Measurements from ENCODE around the gene ADD1. TPM values are rescaled to one million over a fixed set of nuclear protein-coding genes. Genes with fewer than 3 reads are reported as not detected.

ADD1 gene
- total RNA-seq (100 to 1,000 TPM; 211 to 300 (median 282) TPM), polyA plus RNA-seq (100 to 1,000 TPM; 152 to 164 TPM), total RNA-seq (242 reads per million, percentile 94 among the genes with 10 or more reads in this experiment)

DNA sequence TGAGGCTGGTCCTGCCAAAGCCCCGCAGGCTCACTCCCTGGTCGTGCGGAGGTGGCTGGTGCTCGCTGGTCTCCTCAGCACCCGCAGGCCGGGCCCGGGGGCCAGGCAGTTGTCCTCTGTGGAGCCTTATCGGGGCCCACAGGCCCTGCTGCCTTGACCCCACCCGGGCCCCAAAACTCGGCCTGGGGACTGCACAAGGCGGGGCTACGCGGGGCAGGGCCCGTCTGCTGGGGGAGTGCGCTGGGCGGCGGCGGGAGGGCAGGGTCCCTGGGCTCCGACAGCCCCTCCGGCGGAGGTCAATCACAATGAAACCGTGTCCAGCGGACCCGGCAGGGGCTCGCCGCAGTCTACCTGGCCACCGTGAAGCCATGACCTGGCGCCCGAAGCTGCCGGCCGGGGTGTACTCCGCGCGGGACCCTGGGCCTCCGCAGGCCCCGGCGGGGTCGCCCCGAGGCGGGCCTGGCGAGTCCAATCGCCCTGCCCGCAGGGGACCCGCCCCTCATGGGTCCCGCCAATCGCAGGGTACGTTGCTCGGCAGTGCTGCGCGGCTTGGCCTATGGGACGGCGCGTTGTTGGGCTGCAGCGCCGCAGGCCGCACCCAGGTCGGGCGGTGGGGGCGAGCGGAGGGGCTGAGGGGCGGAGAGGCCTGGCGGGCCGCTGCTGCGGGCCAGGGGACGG lies at the start of gene ADD1:
ADD1 (plus strand) TSS at position 582 of the 678 bp plus-strand sequence. CDS start 32,072 bp downstream, outside the sequence.
- intact Hi-C loops (cut with micrococcal nuclease), result loop anchor here (1.0 to 10.0 kb wide), 9 partner anchors 31 to 306 kb away; partner anchors contain the start of genes TNIP2 (in 2 of the 2), FAM193A (in 1 of the 2), GRK4 (in 1 of the 2) and HTT (in 1 of the 2)
- Mint-ChIP-seq H3K4me1 (peaks cover 39 to 75% (median 59%) of the 10 kb centered on the region in 7 donors), H3K36me3 (peaks cover 0 to 19% (median 14%) of the 10 kb centered on the region in 5 donors), H3K27ac (peak within 1 kb of the TSS; percentile 85 to 97 (median 93)), H3K9me3 (peaks cover 0 to 9% (median 3%) of the 10 kb centered on the region in 11 donors), H3K4me3 (peak within 1 kb of the TSS; percentile 87 to 100 (median 92)), H3K27me3 (no peaks in the 10 kb centered on the region)
- Histone ChIP-seq H3K9me3 (ENCODE audit: control insufficient read depth in 2 of 3, low read length in 3 of 3) (no peaks in the 10 kb centered on the region), H3K4me1 (ENCODE audit: control insufficient read depth in 2 of 2, insufficient read depth in 2 of 2, low read length in 2 of 2) (peaks cover 33 to 40% of the 10 kb centered on the region in 2 donors), H3K27me3 (ENCODE audit: control insufficient read depth in 2 of 2, insufficient read depth in 2 of 2, low read length in 2 of 2) (no peaks in the 10 kb centered on the region), H3K27ac (ENCODE audit: low read depth, low read length) (peak within 1 kb of the TSS; percentile 95), H3K4me3 (ENCODE audit: low read length) (peak within 1 kb of the TSS; percentile 80), H3K36me3 (ENCODE audit: control insufficient read depth in 2 of 3, insufficient read depth in 3 of 3, low read length in 3 of 3) (peaks cover 0 to 3% (median 0%) of the 10 kb centered on the region in 3 experiments)
- DNase-seq (peak; percentile 84 to 100 (median 94)), ATAC-seq (peak; percentile 98)
- POLR2A ChIA-PET, result interaction anchor here (0.5 to 2.6 kb wide), 9 partner anchors 14 to 79 kb away, joined by 3 to 7 read pairs (median 3); no protein-coding TSS in a partner anchor
- CTCF ChIA-PET, result no interaction called here

GRCh38 chr4:2794486-2795299 lies 49.0 kb upstream of the ADD1 start:
- CTCF ChIA-PET, result no interaction called here
- peaks cover 27 to 43% of the 10 kb centered on the region in 2 donors for H3K4me1 ChIP-seq (ENCODE audit: control insufficient read depth in 2 of 2, insufficient read depth in 2 of 2, low read length in 2 of 2)
- no peaks in the 10 kb centered on the region for H3K9me3 ChIP-seq (ENCODE audit: control insufficient read depth in 2 of 3, low read length in 3 of 3)
- POLR2A ChIA-PET, result interaction anchor here (0.7 to 1.5 kb wide), 4 partner anchors 11 to 47 kb away, joined by 3 to 6 read pairs (median 4); no protein-coding TSS in a partner anchor
- Mint-ChIP-seq H3K27me3 (no peaks in the 10 kb centered on the region), H3K36me3 (no peaks in the 10 kb centered on the region), H3K9me3 (no peaks in the 10 kb centered on the region), H3K4me1 (peaks cover 39 to 62% (median 50%) of the 10 kb centered on the region in 7 donors), H3K4me3 (peak overlapping the region; percentile 78 to 88 (median 86)), H3K27ac (peak overlapping the region in 4 of 9 donors; percentile 33 to 66 (median 50))
- no peak overlapping the region for H3K4me3 ChIP-seq (ENCODE audit: low read length)
- intact Hi-C loops (cut with micrococcal nuclease), result loop anchor here in 1 of 2 donors (5.0 kb wide), 1 partner anchor 32 kb away; no protein-coding TSS in a partner anchor
- H3K27ac ChIP-seq (ENCODE audit: low read depth, low read length), result no peak overlapping the region
- no peaks in the 10 kb centered on the region for H3K36me3 ChIP-seq (ENCODE audit: control insufficient read depth in 2 of 3, insufficient read depth in 3 of 3, low read length in 3 of 3)
- ATAC-seq, result peak; percentile 30
- peak in 1 of 9 donors; percentile 25 for DNase-seq
- H3K27me3 ChIP-seq (ENCODE audit: control insufficient read depth in 2 of 2, insufficient read depth in 2 of 2, low read length in 2 of 2), result no peaks in the 10 kb centered on the region

DNA sequence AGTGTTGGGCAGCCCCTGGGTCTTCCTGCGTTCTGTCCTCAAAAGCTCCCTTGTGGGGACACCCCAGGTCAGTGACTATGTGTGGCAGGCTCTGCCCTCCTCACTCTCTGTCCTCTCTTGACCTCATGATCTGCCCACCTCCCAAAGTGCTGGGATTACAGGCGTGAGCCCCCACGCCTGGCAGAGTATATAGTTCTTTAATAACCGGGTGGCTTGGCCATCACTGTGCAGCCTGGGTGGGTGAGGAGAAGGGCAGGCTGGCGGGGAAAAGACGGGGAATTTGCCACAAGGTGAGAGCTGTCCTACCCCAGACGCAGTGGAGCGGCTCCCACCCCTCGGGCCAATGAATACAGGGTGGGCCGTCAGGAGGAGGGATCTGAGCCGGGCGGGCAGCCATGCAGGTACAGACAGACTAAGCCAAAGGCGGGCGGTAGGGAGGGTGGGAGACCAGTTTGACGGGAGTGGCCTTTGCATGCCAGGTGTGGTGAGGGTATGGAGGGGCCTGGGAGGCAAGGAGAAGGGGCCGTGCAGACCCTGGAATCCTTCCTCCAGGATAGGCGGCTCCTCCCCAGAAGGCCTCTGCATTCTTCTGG lies 48.2 kb upstream of the ADD1 start:
- Histone ChIP-seq H3K4me3 (ENCODE audit: low read length) (no peak overlapping the region), H3K4me1 (ENCODE audit: control insufficient read depth in 2 of 2, insufficient read depth in 2 of 2, low read length in 2 of 2) (peaks cover 34 to 50% of the 10 kb centered on the region in 2 donors), H3K27ac (ENCODE audit: low read depth, low read length) (no peak overlapping the region), H3K9me3 (ENCODE audit: control insufficient read depth in 2 of 3, low read length in 3 of 3) (no peaks in the 10 kb centered on the region), H3K36me3 (ENCODE audit: control insufficient read depth in 2 of 3, insufficient read depth in 3 of 3, low read length in 3 of 3) (no peaks in the 10 kb centered on the region), H3K27me3 (ENCODE audit: control insufficient read depth in 2 of 2, insufficient read depth in 2 of 2, low read length in 2 of 2) (no peaks in the 10 kb centered on the region)
- no peak for ATAC-seq
- H3K4me1 Mint-ChIP-seq, result peaks cover 39 to 61% (median 50%) of the 10 kb centered on the region in 7 donors
- H3K36me3 Mint-ChIP-seq, result no peaks in the 10 kb centered on the region
- no peaks in the 10 kb centered on the region for H3K27me3 Mint-ChIP-seq
- H3K27ac Mint-ChIP-seq, result no peak overlapping the region
- CTCF ChIA-PET, result no interaction called here
- POLR2A ChIA-PET, result interaction anchor here (0.8 to 1.5 kb wide), 3 partner anchors 12 to 44 kb away, joined by 3 to 6 read pairs (median 3); no protein-coding TSS in a partner anchor
- no peaks in the 10 kb centered on the region for H3K9me3 Mint-ChIP-seq
- no peak for DNase-seq
- intact Hi-C loops (cut with micrococcal nuclease), result loop anchor here in 1 of 2 donors (5.0 kb wide), 1 partner anchor 33 kb away; no protein-coding TSS in a partner anchor
- H3K4me3 Mint-ChIP-seq, result peak overlapping the region in 5 of 10 donors; percentile 16 to 85 (median 52)

GRCh38 chr4:2795893-2796848 lies 47.5 kb upstream of the ADD1 start:
- H3K4me3 Mint-ChIP-seq, result peak overlapping the region in 2 of 10 donors; percentile 14 to 41
- peak overlapping the region in 2 of 9 donors; percentile 32 to 33 for H3K27ac Mint-ChIP-seq
- peaks cover 39 to 63% (median 52%) of the 10 kb centered on the region in 7 donors for H3K4me1 Mint-ChIP-seq
- ATAC-seq (no peak), DNase-seq (peak in 1 of 9 donors; percentile 5)
- Histone ChIP-seq H3K4me3 (ENCODE audit: low read length) (no peak overlapping the region), H3K9me3 (ENCODE audit: control insufficient read depth in 2 of 3, low read length in 3 of 3) (no peaks in the 10 kb centered on the region), H3K27ac (ENCODE audit: low read depth, low read length) (no peak overlapping the region), H3K36me3 (ENCODE audit: control insufficient read depth in 2 of 3, insufficient read depth in 3 of 3, low read length in 3 of 3) (no peaks in the 10 kb centered on the region), H3K4me1 (ENCODE audit: control insufficient read depth in 2 of 2, insufficient read depth in 2 of 2, low read length in 2 of 2) (peaks cover 37 to 58% of the 10 kb centered on the region in 2 donors), H3K27me3 (ENCODE audit: control insufficient read depth in 2 of 2, insufficient read depth in 2 of 2, low read length in 2 of 2) (no peaks in the 10 kb centered on the region)
- no peaks in the 10 kb centered on the region for H3K27me3 Mint-ChIP-seq
- H3K9me3 Mint-ChIP-seq, result no peaks in the 10 kb centered on the region
- H3K36me3 Mint-ChIP-seq, result no peaks in the 10 kb centered on the region
- POLR2A ChIA-PET, result interaction anchor here (0.6 to 1.4 kb wide), 3 partner anchors 13 to 44 kb away, joined by 3 to 6 read pairs (median 3); no protein-coding TSS in a partner anchor
- CTCF ChIA-PET, result no interaction called here
- intact Hi-C loops (cut with micrococcal nuclease), result loop anchor here in 1 of 2 donors (5.0 kb wide), 1 partner anchor 34 kb away; no protein-coding TSS in a partner anchor

GRCh38 chr4:2796849-2797544 lies 46.6 kb upstream of the ADD1 start:
- Mint-ChIP-seq H3K36me3 (no peaks in the 10 kb centered on the region), H3K9me3 (no peaks in the 10 kb centered on the region), H3K4me3 (peak overlapping the region in 1 of 10 donors; percentile 83), H3K27me3 (no peaks in the 10 kb centered on the region), H3K4me1 (peaks cover 44 to 68% (median 52%) of the 10 kb centered on the region in 7 donors), H3K27ac (peak overlapping the region in 5 of 9 donors; percentile 17 to 92 (median 88))
- no peaks in the 10 kb centered on the region for H3K36me3 ChIP-seq (ENCODE audit: control insufficient read depth in 2 of 3, insufficient read depth in 3 of 3, low read length in 3 of 3)
- CTCF ChIA-PET, result interaction anchor here (0.6 kb wide), 1 partner anchor 56 kb away, joined by 3 read pairs; no protein-coding TSS in a partner anchor
- no peaks in the 10 kb centered on the region for H3K9me3 ChIP-seq (ENCODE audit: control insufficient read depth in 2 of 3, low read length in 3 of 3)
- H3K27ac ChIP-seq (ENCODE audit: low read depth, low read length), result no peak overlapping the region
- POLR2A ChIA-PET, result interaction anchor here (0.6 to 2.2 kb wide), 5 partner anchors 14 to 43 kb away, joined by 3 to 12 read pairs (median 4); no protein-coding TSS in a partner anchor
- no peaks in the 10 kb centered on the region for H3K27me3 ChIP-seq (ENCODE audit: control insufficient read depth in 2 of 2, insufficient read depth in 2 of 2, low read length in 2 of 2)
- intact Hi-C loops (cut with micrococcal nuclease), result loop anchor here in 1 of 2 donors (5.0 kb wide), 1 partner anchor 35 kb away; no protein-coding TSS in a partner anchor
- DNase-seq, result peak in 1 of 9 donors; percentile 4
- no peak for ATAC-seq
- H3K4me1 ChIP-seq (ENCODE audit: control insufficient read depth in 2 of 2, insufficient read depth in 2 of 2, low read length in 2 of 2), result peaks cover 40 to 62% of the 10 kb centered on the region in 2 donors
- no peak overlapping the region for H3K4me3 ChIP-seq (ENCODE audit: low read length)
